ENCODE results near the gene ZNHIT2. TPM values are rescaled to one million over a fixed set of nuclear protein-coding genes. Genes with fewer than 3 reads are reported as not detected.

Gene ZNHIT2
- polyA plus RNA-seq, 6 donors from 2014 or later = 6.3 to 16.5 (median 14.1) TPM

DNA sequence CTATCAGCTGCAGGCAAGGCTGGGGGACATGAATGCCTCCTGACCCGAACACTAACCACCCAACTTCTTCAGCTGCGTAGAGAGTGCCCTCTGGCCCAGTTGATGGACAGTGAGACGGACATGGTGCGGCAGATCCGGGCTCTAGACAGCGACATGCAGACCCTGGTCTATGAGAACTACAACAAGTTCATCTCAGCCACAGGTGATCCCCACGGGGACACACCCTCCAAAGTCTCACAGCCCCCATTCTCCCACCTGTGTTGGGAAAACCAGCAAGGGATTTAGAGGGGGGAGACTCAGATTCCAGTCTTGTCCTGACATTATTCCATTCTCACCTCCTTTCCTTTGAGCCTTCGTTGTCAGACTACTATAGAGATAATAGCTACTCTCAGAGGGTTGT lies 20.6 kb downstream of the ZNHIT2 start:
- ATAC-seq (ENCODE audit: low read depth in 2 of 2) = no peak

GRCh38 chr11:65095974-65096806 lies 21.3 kb downstream of the ZNHIT2 start, which contains the start of gene VPS51:
TSS of gene VPS51 (plus strand) at chr11:65096214. CDS start at chr11:65096251, 37 bp downstream.
- Mint-ChIP-seq H3K36me3 (no peaks in the 10 kb centered on the region), H3K27me3 (no peaks in the 10 kb centered on the region), H3K27ac (peak within 1 kb of the TSS; percentile 88 to 98 (median 94)), H3K4me3 (peak within 1 kb of the TSS; percentile 81 to 96 (median 94)), H3K4me1 (peaks cover 11 to 25% (median 17%) of the 10 kb centered on the region in 3 donors), H3K9me3 (no peaks in the 10 kb centered on the region)
- peak; percentile 87 to 94 for ATAC-seq (ENCODE audit: low read depth in 2 of 2)
- DNase-seq = peak; percentile 80

More for the DNA sequence above, 20.6 kb downstream of the ZNHIT2 start:
- DNase-seq = no peak
- Mint-ChIP-seq H3K27ac (peak overlapping the region in 4 of 6 donors; percentile 60 to 97 (median 79)), H3K4me1 (peaks cover 11 to 25% (median 17%) of the 10 kb centered on the region in 3 donors), H3K27me3 (no peaks in the 10 kb centered on the region), H3K36me3 (no peaks in the 10 kb centered on the region), H3K9me3 (no peaks in the 10 kb centered on the region), H3K4me3 (peak overlapping the region; percentile 81 to 96 (median 94))

GRCh38 chr11:65095427-65095826 lies 22.1 kb downstream of the ZNHIT2 start:
- H3K27me3 Mint-ChIP-seq = no peaks in the 10 kb centered on the region
- peak overlapping the region in 7 of 8 donors; percentile 81 to 96 (median 92) for H3K4me3 Mint-ChIP-seq
- H3K27ac Mint-ChIP-seq = peak overlapping the region in 4 of 6 donors; percentile 63 to 98 (median 91)

DNA sequence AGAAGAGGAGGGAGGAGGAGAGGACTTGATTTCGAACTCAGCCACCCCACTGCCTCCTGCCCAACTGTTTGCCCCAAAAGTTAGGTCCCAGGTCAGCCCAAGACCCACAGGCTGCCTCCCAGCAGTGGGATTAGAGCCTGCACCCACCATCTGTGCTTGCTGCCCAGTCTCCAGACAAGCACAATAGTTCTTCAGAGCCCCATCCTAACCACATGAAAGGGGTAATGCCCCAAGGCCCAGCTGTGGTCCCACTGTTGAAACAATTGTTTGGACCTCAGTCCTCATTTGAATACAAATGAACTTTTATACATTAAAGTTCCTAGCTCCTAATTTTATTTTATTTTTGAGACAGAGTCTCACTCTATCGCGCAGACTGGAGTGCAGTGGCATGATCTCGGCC lies 26.9 kb downstream of the ZNHIT2 start:
- ATAC-seq (ENCODE audit: low read depth in 2 of 2) (no peak), DNase-seq (no peak)
- peak overlapping the region in 1 of 6 donors; percentile 85 for H3K27ac Mint-ChIP-seq
- H3K4me1 Mint-ChIP-seq = peaks cover 10 to 12% (median 11%) of the 10 kb centered on the region in 3 donors
- no peak overlapping the region for H3K4me3 Mint-ChIP-seq
- H3K36me3 Mint-ChIP-seq = peaks cover 10 to 15% of the 10 kb centered on the region in 2 donors
- no peaks in the 10 kb centered on the region for H3K27me3 Mint-ChIP-seq
- no peaks in the 10 kb centered on the region for H3K9me3 Mint-ChIP-seq

More at GRCh38 chr11:65095427-65095826, 22.1 kb downstream of the ZNHIT2 start:
- DNase-seq (no peak), ATAC-seq (ENCODE audit: low read depth in 2 of 2) (no peak)
- H3K4me1 Mint-ChIP-seq = peaks cover 11 to 25% (median 17%) of the 10 kb centered on the region in 3 donors
- H3K36me3 Mint-ChIP-seq = no peaks in the 10 kb centered on the region
- no peaks in the 10 kb centered on the region for H3K9me3 Mint-ChIP-seq

DNA sequence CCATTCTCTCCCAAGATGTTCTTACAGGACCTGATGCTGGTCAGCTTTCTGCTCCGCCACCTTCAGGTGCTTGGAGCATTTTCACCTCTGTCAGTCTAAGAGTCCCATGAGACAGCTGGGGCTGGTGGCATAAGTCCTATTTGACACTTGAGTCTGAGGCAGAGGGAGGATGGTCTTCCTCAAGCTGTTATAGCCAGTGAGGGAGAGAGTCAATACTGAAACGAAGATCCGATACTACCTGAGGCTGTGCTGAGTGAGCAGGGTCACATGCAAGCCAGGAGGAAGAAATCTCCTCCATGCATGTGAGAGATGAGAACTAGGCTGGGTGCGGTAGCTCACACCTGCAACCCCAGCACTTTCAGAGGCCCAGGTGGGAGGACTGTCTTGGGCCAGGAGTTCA lies 27.9 kb downstream of the ZNHIT2 start:
- DNase-seq (no peak), ATAC-seq (ENCODE audit: low read depth in 2 of 2) (no peak)
- no peaks in the 10 kb centered on the region for H3K27me3 Mint-ChIP-seq
- H3K27ac Mint-ChIP-seq = no peak overlapping the region
- peak overlapping the region in 1 of 8 donors; percentile 64 for H3K4me3 Mint-ChIP-seq
- peaks cover 10 to 19% of the 10 kb centered on the region in 2 donors for H3K36me3 Mint-ChIP-seq
- no peaks in the 10 kb centered on the region for H3K9me3 Mint-ChIP-seq
- peaks cover 16 to 19% (median 18%) of the 10 kb centered on the region in 3 donors for H3K4me1 Mint-ChIP-seq

GRCh38 chr11:65087827-65088226 lies 29.7 kb downstream of the ZNHIT2 start:
- Mint-ChIP-seq H3K4me3 (no peak overlapping the region), H3K4me1 (peaks cover 31 to 36% (median 33%) of the 10 kb centered on the region in 3 donors), H3K36me3 (peaks cover 10 to 19% of the 10 kb centered on the region in 2 donors), H3K27me3 (no peaks in the 10 kb centered on the region), H3K9me3 (no peaks in the 10 kb centered on the region), H3K27ac (no peak overlapping the region)
- no peak for ATAC-seq (ENCODE audit: low read depth in 2 of 2)
- no peak for DNase-seq

GRCh38 chr11:65087216-65087615 lies 30.3 kb downstream of the ZNHIT2 start:
- peak overlapping the region in 1 of 6 donors; percentile 85 for H3K27ac Mint-ChIP-seq
- peaks cover 10 to 19% of the 10 kb centered on the region in 2 donors for H3K36me3 Mint-ChIP-seq
- peaks cover 28 to 38% (median 34%) of the 10 kb centered on the region in 3 donors for H3K4me1 Mint-ChIP-seq
- no peak for ATAC-seq (ENCODE audit: low read depth in 2 of 2)
- no peaks in the 10 kb centered on the region for H3K27me3 Mint-ChIP-seq
- peak overlapping the region in 1 of 8 donors; percentile 36 for H3K4me3 Mint-ChIP-seq
- H3K9me3 Mint-ChIP-seq = no peaks in the 10 kb centered on the region
- DNase-seq = no peak

GRCh38 chr11:65086809-65087208 lies 30.7 kb downstream of the ZNHIT2 start:
- H3K9me3 Mint-ChIP-seq = no peaks in the 10 kb centered on the region
- H3K27ac Mint-ChIP-seq = peak overlapping the region in 1 of 6 donors; percentile 85
- H3K4me3 Mint-ChIP-seq = peak overlapping the region in 2 of 8 donors; percentile 36 to 73
- no peak for DNase-seq
- H3K27me3 Mint-ChIP-seq = no peaks in the 10 kb centered on the region
- H3K4me1 Mint-ChIP-seq = peaks cover 28 to 38% (median 34%) of the 10 kb centered on the region in 3 donors
- no peak for ATAC-seq (ENCODE audit: low read depth in 2 of 2)
- H3K36me3 Mint-ChIP-seq = peaks cover 10 to 19% of the 10 kb centered on the region in 2 donors

GRCh38 chr11:65085446-65085845 lies 32.1 kb downstream of the ZNHIT2 start:
- Mint-ChIP-seq H3K27ac (peak overlapping the region in 5 of 6 donors; percentile 4 to 99 (median 69)), H3K36me3 (peaks cover 10 to 19% of the 10 kb centered on the region in 2 donors), H3K4me3 (peak overlapping the region; percentile 94 to 99 (median 96)), H3K9me3 (no peaks in the 10 kb centered on the region), H3K27me3 (no peaks in the 10 kb centered on the region), H3K4me1 (peaks cover 34 to 42% (median 35%) of the 10 kb centered on the region in 3 donors)
- ATAC-seq (ENCODE audit: low read depth in 2 of 2) (no peak), DNase-seq (no peak)

DNA sequence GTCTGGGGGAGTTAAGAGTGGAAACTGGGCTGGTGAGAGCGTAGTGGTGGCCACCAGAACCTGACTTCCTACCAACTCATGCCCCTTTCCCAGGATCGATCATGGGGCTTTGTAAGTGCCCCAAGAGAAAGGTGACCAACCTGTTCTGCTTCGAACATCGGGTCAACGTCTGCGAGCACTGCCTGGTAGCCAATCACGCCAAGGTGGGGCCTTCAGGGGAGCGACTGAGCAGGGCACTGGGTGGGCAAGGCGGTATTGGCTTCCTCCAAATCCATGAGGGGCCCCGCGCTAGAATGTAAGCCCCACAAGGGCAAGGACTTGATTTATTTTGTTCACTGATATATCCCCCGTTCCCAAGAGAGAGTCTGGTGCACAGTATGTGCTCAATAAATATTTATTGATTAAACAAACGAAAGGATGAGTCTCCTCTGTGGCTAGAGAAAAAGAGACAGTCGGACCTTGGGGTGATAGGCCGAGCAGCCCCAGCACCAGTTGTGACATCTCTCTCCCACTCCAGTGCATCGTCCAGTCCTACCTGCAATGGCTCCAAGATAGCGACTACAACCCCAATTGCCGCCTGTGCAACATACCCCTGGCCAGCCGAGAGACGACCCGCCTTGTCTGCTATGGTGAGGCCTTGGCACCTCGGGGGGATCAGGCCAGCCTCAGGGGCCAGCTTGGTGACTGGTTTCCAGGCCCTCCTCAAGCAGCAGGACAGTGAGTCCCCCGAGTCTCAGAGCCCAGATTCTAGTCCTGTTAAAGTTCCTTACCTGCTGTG lies 32.7 kb downstream of the ZNHIT2 start:
- Mint-ChIP-seq H3K4me1 (peaks cover 34 to 42% (median 35%) of the 10 kb centered on the region in 3 donors), H3K36me3 (peaks cover 10 to 19% of the 10 kb centered on the region in 2 donors), H3K27me3 (no peaks in the 10 kb centered on the region), H3K9me3 (no peaks in the 10 kb centered on the region), H3K4me3 (peak overlapping the region; percentile 94 to 99 (median 96)), H3K27ac (peak overlapping the region; percentile 94 to 99 (median 98))
- DNase-seq = no peak
- ATAC-seq (ENCODE audit: low read depth in 2 of 2) = peak; percentile 9 to 10

- DNase-seq (peak; percentile 96), ATAC-seq (ENCODE audit: low read depth in 2 of 2) (peak; percentile 94 to 95)
- Mint-ChIP-seq H3K27ac (peak within 1 kb of the TSS; percentile 94 to 99 (median 98)), H3K27me3 (no peaks in the 10 kb centered on the region), H3K36me3 (peaks cover 6 to 17% of the 10 kb centered on the region in 2 donors), H3K4me3 (peak within 1 kb of the TSS; percentile 94 to 99 (median 96)), H3K9me3 (no peaks in the 10 kb centered on the region), H3K4me1 (peaks cover 34 to 42% (median 35%) of the 10 kb centered on the region in 3 donors)
These were observed 33.5 kb downstream of the ZNHIT2 start, which contains the start of the genes CDCA5 and ZFPL1 for GRCh38 chr11:65083834-65084597. TSS of gene CDCA5 (minus strand) at chr11:65084040. CDS start at chr11:65083978, 62 bp downstream. TSS of gene ZFPL1 (plus strand) at chr11:65084222. CDS start at chr11:65084699, 477 bp downstream.

- ATAC-seq (ENCODE audit: low read depth in 2 of 2) = no peak
- no peak for DNase-seq
- peaks cover 33 to 40% (median 37%) of the 10 kb centered on the region in 3 donors for H3K4me1 Mint-ChIP-seq
- no peaks in the 10 kb centered on the region for H3K9me3 Mint-ChIP-seq
- peaks cover 0 to 10% of the 10 kb centered on the region in 2 donors for H3K36me3 Mint-ChIP-seq
- H3K27ac Mint-ChIP-seq = peak overlapping the region; percentile 94 to 99 (median 98)
- H3K4me3 Mint-ChIP-seq = peak overlapping the region; percentile 94 to 99 (median 96)
- H3K27me3 Mint-ChIP-seq = no peaks in the 10 kb centered on the region
These were observed 34.2 kb downstream of the ZNHIT2 start for GRCh38 chr11:65083134-65083833.

Measured in naive B cell (primary cell).